NCI-H510A treated with DMSO at 0.1 percent for 48 hours (cell line): ENCODE results near the gene EDC3.
"Not testable (repeated sequence)": the region's sequence is repeated elsewhere in the genome, so short reads cannot be mapped to it uniquely, and the experiment has no call there.

Experiments used
- DNase-seq: peaks from one replicate; lab custom pipeline; 2025; lab: John Stamatoyannopoulos, UW

EDC3 gene

GRCh38 chr15:74710319-74711094, 14.7 kb upstream of the EDC3 start:
- no peak for DNase-seq

- no peak for DNase-seq
Measured at GRCh38 chr15:74709892-74710291, 14.1 kb upstream of the EDC3 start.

- DNase-seq, result no peak
Measured at GRCh38 chr15:74709011-74709410, 13.2 kb upstream of the EDC3 start.

- DNase-seq, result no peak
Measured at GRCh38 chr15:74696808-74697207, 984 bp upstream of the EDC3 start.

- DNase-seq, result no peak
Measured at GRCh38 chr15:74696398-74696729, 540 bp upstream of the EDC3 start.

GRCh38 chr15:74692327-74692726, 3.5 kb downstream of the EDC3 start:
- no peak for DNase-seq

GRCh38 chr15:74683758-74684157, 12.1 kb downstream of the EDC3 start:
- no peak for DNase-seq

- DNase-seq, result no peak
Measured at GRCh38 chr15:74682954-74683353, 12.9 kb downstream of the EDC3 start.

- DNase-seq, result no peak
Measured at GRCh38 chr15:74680456-74680855, 15.4 kb downstream of the EDC3 start.

GRCh38 chr15:74676801-74677200, 19.0 kb downstream of the EDC3 start:
- no peak for DNase-seq

GRCh38 chr15:74674161-74674560, 21.7 kb downstream of the EDC3 start:
- DNase-seq, result no peak

GRCh38 chr15:74669627-74670026, 26.2 kb downstream of the EDC3 start:
- no peak for DNase-seq

- DNase-seq, result no peak
Measured at GRCh38 chr15:74667975-74668374, 27.8 kb downstream of the EDC3 start.

- DNase-seq, result no peak
Measured at GRCh38 chr15:74664670-74665069, 31.2 kb downstream of the EDC3 start.

GRCh38 chr15:74664028-74664616, 31.7 kb downstream of the EDC3 start:
- peak; percentile 19 for DNase-seq

- no peak for DNase-seq
Measured at GRCh38 chr15:74663303-74664027, 32.4 kb downstream of the EDC3 start.

GRCh38 chr15:74662064-74662860, 33.6 kb downstream of the EDC3 start:
- DNase-seq, result no peak

- DNase-seq, result not testable (repeated sequence)
Measured at GRCh38 chr15:74661280-74661679, 34.5 kb downstream of the EDC3 start.

GRCh38 chr15:74657846-74658245, 38.0 kb downstream of the EDC3 start:
- no peak for DNase-seq

- no peak for DNase-seq
Measured at GRCh38 chr15:74656935-74657535, 38.8 kb downstream of the EDC3 start.

GRCh38 chr15:74655424-74655823, 40.4 kb downstream of the EDC3 start:
- no peak for DNase-seq
